GM23338 (cell line): ENCODE results near the gene DAB1.

Experiments
- CREB1 ChIP-seq: fragments of 250-450 bp; sonication (Bioruptor Pico); IDR thresholded peaks from 2 replicates; pipeline ENCODE4 v1.5.0; 2020; ENCODE audit warnings: low read depth, mild to moderate bottlenecking, moderate library complexity
- CTCF ChIP-seq, 2 experiments: fragments of 200-600 bp in 1 of 2; sonication (generic) in 1 of 2; conservative IDR thresholded peaks; 2 replicates each; pipeline versions ENCODE4 v1.5.1 to v1.6.1; 2016 to 2017; ENCODE audit warnings: antibody characterized with exemption in 2 of 2, low read depth in 2 of 2, mild to moderate bottlenecking in 2 of 2, moderate library complexity in 1 of 2
- EZH2 ChIP-seq: fragments of 200-600 bp; sonication (generic); IDR thresholded peaks from one replicate; pipeline ENCODE4 v1.8.0; 2017; ENCODE audit warnings: antibody characterized with exemption, mild to moderate bottlenecking, low read depth; ENCODE audit not compliant: unreplicated experiment
- EZH2phosphoT487 ChIP-seq: fragments of 200-600 bp; sonication (generic); IDR thresholded peaks from one replicate; pipeline ENCODE4 v1.8.1; 2018; ENCODE audit warnings: antibody characterized with exemption; ENCODE audit not compliant: unreplicated experiment
- JUNB ChIP-seq: IDR thresholded peaks from one replicate; pipeline ENCODE4 v1.6.1; 2016; ENCODE audit warnings: antibody characterized with exemption; ENCODE audit not compliant: unreplicated experiment
- NANOG ChIP-seq: IDR thresholded peaks from 2 replicates; pipeline ENCODE4 v1.6.1; 2016; ENCODE audit warnings: antibody characterized with exemption, borderline replicate concordance
- POLR2AphosphoS5 ChIP-seq: IDR thresholded peaks from 2 replicates; pipeline ENCODE4 v1.6.1; 2016; ENCODE audit warnings: antibody characterized with exemption, low read depth
- STAT1 ChIP-seq: IDR thresholded peaks from one replicate; pipeline ENCODE4 v1.6.1; 2016; ENCODE audit warnings: antibody characterized with exemption; ENCODE audit not compliant: unreplicated experiment
- ZNF114 ChIP-seq: fragments of 250-450 bp; sonication (Bioruptor Pico); IDR thresholded peaks from 2 replicates; pipeline ENCODE4 v1.5.0; 2020; ENCODE audit warnings: mild to moderate bottlenecking, moderate library complexity
- ZNF331 ChIP-seq: fragments of 250-450 bp; sonication (Bioruptor Pico); IDR thresholded peaks from 2 replicates; pipeline ENCODE4 v1.5.0; 2020; ENCODE audit warnings: low read depth, mild to moderate bottlenecking, moderate library complexity
- TF ChIP-seq, protein P1 (sequence below): IDR thresholded peaks from one replicate; pipeline ENCODE4 v1.6.1; 2018; ENCODE audit warnings: antibody characterized with exemption; ENCODE audit not compliant: unreplicated experiment

DNA sequence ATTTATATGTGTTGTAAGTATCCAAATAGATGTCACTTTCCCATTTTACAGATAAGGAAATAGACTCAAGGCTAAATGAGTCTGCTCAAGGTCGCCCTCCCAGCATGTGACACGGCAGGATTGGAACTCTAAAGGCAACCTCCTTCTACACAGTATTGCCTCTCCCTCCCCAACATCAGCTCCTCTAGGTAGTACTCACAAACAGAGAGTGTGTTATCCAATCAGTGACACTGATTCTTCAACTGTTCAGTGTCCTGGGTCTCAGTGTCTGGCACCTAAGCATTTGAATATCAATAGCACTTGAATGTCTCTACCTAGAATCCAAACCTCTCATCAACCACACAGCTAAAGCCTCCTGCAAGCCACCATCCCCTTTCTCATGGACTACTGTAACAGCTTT, 87.1 kb downstream of the DAB1 start:
- TF ChIP-seq CTCF (conservative IDR thresholded peaks at IDR 0.05; ENCODE audit: low read depth in 2 of 2): no peak
- no peak for TF ChIP-seq STAT1
- TF ChIP-seq EZH2: no peak
- no peak for TF ChIP-seq EZH2phosphoT487
- TF ChIP-seq CREB1 (CRISPR knock-in tag): no peak
- no peak for TF ChIP-seq POLR2AphosphoS5
- no peak for TF ChIP-seq ZNF331
- TF ChIP-seq, protein P1, sequence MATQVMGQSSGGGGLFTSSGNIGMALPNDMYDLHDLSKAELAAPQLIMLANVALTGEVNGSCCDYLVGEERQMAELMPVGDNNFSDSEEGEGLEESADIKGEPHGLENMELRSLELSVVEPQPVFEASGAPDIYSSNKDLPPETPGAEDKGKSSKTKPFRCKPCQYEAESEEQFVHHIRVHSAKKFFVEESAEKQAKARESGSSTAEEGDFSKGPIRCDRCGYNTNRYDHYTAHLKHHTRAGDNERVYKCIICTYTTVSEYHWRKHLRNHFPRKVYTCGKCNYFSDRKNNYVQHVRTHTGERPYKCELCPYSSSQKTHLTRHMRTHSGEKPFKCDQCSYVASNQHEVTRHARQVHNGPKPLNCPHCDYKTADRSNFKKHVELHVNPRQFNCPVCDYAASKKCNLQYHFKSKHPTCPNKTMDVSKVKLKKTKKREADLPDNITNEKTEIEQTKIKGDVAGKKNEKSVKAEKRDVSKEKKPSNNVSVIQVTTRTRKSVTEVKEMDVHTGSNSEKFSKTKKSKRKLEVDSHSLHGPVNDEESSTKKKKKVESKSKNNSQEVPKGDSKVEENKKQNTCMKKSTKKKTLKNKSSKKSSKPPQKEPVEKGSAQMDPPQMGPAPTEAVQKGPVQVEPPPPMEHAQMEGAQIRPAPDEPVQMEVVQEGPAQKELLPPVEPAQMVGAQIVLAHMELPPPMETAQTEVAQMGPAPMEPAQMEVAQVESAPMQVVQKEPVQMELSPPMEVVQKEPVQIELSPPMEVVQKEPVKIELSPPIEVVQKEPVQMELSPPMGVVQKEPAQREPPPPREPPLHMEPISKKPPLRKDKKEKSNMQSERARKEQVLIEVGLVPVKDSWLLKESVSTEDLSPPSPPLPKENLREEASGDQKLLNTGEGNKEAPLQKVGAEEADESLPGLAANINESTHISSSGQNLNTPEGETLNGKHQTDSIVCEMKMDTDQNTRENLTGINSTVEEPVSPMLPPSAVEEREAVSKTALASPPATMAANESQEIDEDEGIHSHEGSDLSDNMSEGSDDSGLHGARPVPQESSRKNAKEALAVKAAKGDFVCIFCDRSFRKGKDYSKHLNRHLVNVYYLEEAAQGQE: no peak
- TF ChIP-seq JUNB: no peak
- TF ChIP-seq ZNF114 (CRISPR knock-in tag): no peak
- no peak for TF ChIP-seq NANOG
